NCI-H146 treated with DMSO at 0.1 percent for 48 hours (cell line): ENCODE data around the gene C11orf65.
"Not testable (repeated sequence)": the region's sequence is repeated elsewhere in the genome, so short reads cannot be mapped to it uniquely, and the experiment has no call there.

Experiments used
- DNase-seq: peaks from one replicate; lab custom pipeline; 2025; ENCODE audit not compliant: unreplicated experiment; lab: John Stamatoyannopoulos, UW

Gene C11orf65

GRCh38 chr11:108373505-108373904 lies 93.8 kb downstream of the C11orf65 start:
- DNase-seq: not testable (repeated sequence)

DNA sequence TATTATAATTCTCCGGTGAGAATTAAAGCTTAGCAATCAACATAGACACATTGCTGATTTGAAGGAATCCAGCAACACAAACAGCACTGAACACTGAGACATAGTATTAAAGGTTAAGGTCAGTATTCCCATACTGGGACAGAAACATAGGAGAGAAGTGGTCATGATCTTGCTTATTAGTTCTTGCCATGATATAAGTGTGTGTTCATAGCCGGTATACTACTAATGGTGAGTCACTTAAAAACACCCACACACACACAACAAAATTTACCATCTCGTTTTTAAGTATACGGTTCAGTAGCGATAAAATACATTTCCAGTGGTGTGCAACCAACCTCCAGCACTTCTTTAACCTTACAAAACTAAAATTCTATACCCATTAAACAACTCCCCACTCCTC lies 96.3 kb downstream of the C11orf65 start:
- DNase-seq: no peak

GRCh38 chr11:108370315-108370714 lies 97.0 kb downstream of the C11orf65 start:
- DNase-seq: no peak

GRCh38 chr11:108369064-108369463 lies 98.3 kb downstream of the C11orf65 start:
- DNase-seq: no peak

DNA sequence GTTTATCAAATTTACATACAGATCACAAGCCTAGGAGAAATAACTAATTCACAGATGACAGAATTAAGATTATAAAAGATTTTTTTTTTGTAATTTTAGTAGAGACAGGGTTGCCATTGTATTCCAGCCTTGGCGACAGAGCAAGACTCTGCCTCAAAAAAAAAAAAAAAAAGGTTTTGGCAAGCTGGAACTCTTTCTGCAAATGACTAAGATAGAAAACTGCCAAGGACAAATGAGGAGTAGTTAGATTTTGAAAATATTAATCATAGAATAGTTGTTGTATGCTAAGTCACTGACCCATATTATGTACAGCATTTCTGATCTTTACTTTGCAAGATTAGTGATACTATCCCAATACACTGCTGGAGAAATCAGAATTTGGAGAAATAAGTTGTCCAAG lies 99.2 kb downstream of the C11orf65 start:
- no peak for DNase-seq

- DNase-seq: no peak
These were observed 103.2 kb downstream of the C11orf65 start for GRCh38 chr11:108364159-108364558.

- DNase-seq: no peak
These were observed 115.9 kb downstream of the C11orf65 start for GRCh38 chr11:108351468-108351867.

GRCh38 chr11:108346451-108346850 lies 120.9 kb downstream of the C11orf65 start:
- no peak for DNase-seq

- DNase-seq: no peak
These were observed 121.6 kb downstream of the C11orf65 start for GRCh38 chr11:108345767-108346166.

GRCh38 chr11:108343714-108344113 lies 123.6 kb downstream of the C11orf65 start:
- no peak for DNase-seq

GRCh38 chr11:108341654-108342053 lies 125.7 kb downstream of the C11orf65 start:
- DNase-seq: no peak

GRCh38 chr11:108340973-108341372 lies 126.4 kb downstream of the C11orf65 start:
- peak; percentile 84 for DNase-seq

DNA sequence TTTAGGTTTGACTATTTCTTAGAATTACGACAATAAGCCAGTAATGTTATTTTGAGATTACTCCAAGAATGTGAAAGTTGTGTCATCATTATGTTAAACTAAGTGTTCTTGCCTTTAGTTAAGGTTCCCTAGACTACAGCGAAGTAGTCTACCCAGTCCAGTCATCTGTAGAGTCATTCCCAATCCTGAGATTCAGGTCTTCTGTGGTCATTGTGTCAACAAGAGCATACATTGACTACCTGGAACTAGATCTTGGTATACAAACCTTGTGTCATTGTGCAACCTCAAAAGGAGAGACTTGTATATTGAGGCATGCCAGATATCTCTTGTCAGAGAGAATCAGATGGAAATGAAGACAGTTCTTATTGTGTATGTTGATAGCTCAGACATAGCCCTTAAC lies 128.6 kb downstream of the C11orf65 start:
- DNase-seq: no peak

GRCh38 chr11:108333403-108333899 lies 133.9 kb downstream of the C11orf65 start:
- DNase-seq: no peak
